Cardiac fibroblast (primary cell): ENCODE measurements around the gene TMTC2.

ENCODE experiments used
- DNase-seq, 2 donors: peaks; one replicate each; pipeline versions ENCODE4 v3.0.0 to v3.0.0-alpha.2; 2010; ENCODE audit warnings: low read depth in 2 of 2
- H3K4me3 ChIP-seq, 2 donors: replicated peaks in 1 of 2; 1 replicate in 1 of 2; 2 replicates in 1 of 2; pipeline ENCODE4 v1.5.1; 2011; ENCODE audit warnings: low read depth in 2 of 2, low read length in 2 of 2, mild to moderate bottlenecking in 2 of 2, moderate library complexity in 1 of 2
- CTCF ChIP-seq: IDR thresholded peaks from one replicate; pipeline ENCODE4 v1.5.1; 2011; ENCODE audit warnings: low read depth, mild to moderate bottlenecking, low read length, inconsistent platforms

The TMTC2 gene

DNA sequence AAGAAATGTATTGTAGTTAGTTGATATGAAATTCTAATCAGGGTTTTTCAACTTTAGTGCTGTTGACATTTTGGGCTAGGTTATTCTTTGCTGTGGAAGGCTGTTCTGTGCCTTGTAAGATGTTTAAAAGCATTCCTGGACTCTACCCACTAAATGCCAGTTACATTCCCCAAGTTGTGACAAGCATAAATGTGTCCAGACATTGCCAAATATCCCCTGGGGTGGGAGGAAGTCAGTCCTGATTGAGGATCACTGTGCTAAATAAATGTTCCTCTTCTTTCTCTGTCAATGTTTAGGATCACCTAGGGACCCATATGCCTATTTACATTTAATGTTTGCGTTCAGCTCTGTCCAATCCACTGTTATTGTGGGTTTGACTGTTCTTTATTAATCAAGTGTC lies 268.3 kb downstream of the TMTC2 start:
- DNase-seq, result no peak
- TF ChIP-seq CTCF, result no peak
- no peak overlapping the region for H3K4me3 ChIP-seq

DNA sequence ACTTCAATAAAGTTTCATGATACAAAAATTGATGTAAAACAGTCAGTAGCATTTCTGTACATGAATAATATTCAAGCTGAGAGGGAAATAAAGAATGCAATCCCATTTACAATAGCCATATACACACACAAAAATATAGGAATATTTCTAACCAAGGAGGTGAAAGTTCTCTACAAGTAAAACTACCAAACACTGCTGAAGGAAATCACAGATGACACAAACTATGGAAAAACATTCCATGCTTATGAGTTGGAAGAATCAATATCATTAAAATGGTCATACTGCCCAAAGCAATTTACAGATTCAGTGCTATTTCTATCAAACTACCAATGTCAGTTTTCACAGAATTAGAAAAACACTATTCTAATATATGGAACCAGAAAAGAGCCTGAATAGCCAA lies 272.3 kb downstream of the TMTC2 start:
- DNase-seq, result no peak
- H3K4me3 ChIP-seq, result no peak overlapping the region
- TF ChIP-seq CTCF, result no peak

GRCh38 chr12:82959821-82960220 lies 273.1 kb downstream of the TMTC2 start:
- TF ChIP-seq CTCF, result no peak
- DNase-seq, result no peak
- H3K4me3 ChIP-seq, result no peak overlapping the region

- TF ChIP-seq CTCF, result no peak
- no peak for DNase-seq
- no peak overlapping the region for H3K4me3 ChIP-seq
These were observed 275.1 kb downstream of the TMTC2 start for GRCh38 chr12:82961835-82962234.

GRCh38 chr12:82963956-82964355 lies 277.2 kb downstream of the TMTC2 start:
- TF ChIP-seq CTCF, result no peak
- no peak for DNase-seq
- H3K4me3 ChIP-seq, result no peak overlapping the region

DNA sequence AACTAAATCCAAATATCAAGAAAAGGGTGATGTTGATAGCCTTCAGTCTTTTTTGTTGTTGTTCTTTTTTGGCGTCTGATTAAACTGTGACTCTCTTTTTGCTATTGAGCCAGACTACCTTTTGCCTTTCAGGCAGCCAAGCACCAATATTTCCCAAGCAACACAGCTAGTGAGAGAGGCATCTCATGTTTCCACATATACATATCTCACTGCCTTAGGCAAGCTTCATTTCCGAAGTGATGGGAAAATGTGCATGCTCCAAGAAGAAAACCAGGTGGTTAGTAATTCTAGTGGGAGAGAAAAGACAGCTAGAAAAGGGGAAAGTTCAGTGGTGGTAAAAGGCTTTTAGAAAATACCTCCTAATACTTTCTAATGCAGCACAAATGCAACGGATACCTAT lies 277.7 kb downstream of the TMTC2 start:
- DNase-seq, result peak in 1 of 2 donors; percentile 5
- no peak for TF ChIP-seq CTCF
- H3K4me3 ChIP-seq, result no peak overlapping the region

DNA sequence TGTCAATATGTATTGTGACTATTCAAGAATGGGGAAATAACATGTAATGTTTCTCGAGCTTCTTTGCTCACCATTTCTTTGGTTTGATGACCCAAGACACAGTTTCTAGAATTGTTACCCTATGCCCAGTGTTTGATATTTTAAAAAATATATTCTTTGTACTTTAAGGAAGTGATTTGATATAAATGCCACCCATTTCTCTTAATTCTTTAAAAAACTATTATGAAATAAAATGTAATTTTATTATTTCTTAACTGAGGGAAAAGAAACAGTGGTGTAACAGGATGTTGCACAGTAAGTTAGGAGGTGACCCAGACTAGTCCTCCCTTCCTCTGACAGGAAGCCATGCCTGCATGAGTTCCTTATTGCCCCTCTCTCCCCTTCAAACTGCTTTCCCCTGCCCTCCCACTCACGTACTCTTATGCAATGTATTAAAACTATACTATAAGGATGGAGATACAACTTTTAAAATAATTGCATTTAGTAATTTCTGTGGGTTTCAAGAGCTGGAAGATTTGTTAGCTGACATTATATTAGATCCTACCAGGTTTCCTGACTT lies 279.4 kb downstream of the TMTC2 start:
- no peak for TF ChIP-seq CTCF
- peak; percentile 6 to 21 for DNase-seq
- no peak overlapping the region for H3K4me3 ChIP-seq
